Measurements from ENCODE around the gene PIAS4.
"Not testable (repeated sequence)": the region's sequence is repeated elsewhere in the genome, so short reads cannot be mapped to it uniquely, and the experiment has no call there.

The PIAS4 gene

GRCh38 chr19:4007021-4007835, at the start of gene PIAS4:
TSS of gene PIAS4 (plus strand) at chr19:4007736. CDS start at chr19:4007761, 25 bp downstream.
- peak; percentile 98 for DNase-seq

DNA sequence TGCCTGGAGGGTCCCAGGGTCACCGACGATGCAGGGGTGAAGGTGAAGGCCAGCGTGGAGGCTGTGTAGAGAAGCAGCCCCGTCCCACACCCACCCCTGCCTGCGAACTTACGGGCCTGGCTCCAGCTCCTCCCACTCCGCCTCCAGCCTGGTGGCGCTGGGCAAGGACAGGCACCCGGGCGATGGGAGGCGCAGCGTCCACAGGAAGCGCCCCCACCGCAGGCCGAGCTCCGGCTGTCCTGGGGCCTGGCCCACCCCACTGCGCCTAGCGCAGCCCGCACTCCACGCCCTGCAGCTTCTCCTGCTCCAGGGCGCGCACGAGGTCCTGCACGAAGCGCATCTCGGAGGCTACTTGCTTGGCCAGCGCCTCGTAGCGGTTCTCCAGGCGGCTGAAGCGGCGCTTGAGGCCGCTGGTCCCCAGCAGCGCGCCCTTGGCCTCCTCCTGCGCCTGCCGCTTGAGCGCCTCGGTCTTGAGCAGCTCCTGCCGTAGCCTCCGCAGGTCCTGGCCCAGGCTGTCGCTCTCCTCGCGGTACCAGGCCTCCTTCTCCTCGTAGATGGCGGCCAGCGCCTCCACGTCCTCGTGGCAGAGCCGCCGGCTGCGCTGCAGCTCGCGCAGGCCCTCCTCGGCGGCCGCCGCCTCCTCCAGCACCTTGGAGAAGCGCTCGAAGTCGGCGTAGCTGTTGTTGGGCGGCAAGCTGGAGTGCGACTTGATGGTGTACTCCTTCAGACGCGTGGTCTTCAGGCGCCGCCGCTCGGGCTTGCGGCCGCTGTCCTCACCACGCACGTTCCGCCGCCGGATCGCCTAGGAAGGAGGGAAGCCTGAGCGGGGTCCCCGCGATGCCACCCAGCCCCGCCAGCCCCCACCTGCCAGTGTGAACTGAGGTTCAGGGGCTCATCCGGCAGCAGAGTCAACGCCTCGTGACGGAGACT, 48.4 kb upstream of the PIAS4 start:
- no peak for DNase-seq

- DNase-seq = no peak
These were observed 47.8 kb upstream of the PIAS4 start for GRCh38 chr19:3959766-3960131.

DNA sequence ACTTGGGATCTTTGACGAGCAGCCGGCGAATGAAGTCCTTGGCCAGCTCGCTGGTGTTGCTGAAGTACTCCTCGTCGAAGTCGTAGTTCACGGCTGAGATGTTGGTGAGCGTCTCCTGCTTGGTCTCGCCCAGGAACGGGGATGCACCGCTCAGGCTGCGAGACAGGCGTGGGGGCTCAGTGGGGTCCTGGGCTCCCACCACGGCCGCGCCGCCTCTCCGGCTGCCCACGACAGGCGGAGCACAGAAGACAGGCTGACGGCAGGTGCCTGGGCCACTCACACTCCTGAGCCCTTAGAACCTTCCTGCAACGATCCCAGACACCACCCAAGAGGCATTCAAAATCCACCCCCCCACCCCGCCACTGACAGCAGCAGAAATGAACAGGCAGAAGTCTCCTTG, 46.5 kb upstream of the PIAS4 start:
- no peak for DNase-seq

- no peak for DNase-seq
These were observed 43.9 kb upstream of the PIAS4 start for GRCh38 chr19:3963458-3964255.

- no peak for DNase-seq
These were observed 43.0 kb upstream of the PIAS4 start for GRCh38 chr19:3964256-3965194.

DNA sequence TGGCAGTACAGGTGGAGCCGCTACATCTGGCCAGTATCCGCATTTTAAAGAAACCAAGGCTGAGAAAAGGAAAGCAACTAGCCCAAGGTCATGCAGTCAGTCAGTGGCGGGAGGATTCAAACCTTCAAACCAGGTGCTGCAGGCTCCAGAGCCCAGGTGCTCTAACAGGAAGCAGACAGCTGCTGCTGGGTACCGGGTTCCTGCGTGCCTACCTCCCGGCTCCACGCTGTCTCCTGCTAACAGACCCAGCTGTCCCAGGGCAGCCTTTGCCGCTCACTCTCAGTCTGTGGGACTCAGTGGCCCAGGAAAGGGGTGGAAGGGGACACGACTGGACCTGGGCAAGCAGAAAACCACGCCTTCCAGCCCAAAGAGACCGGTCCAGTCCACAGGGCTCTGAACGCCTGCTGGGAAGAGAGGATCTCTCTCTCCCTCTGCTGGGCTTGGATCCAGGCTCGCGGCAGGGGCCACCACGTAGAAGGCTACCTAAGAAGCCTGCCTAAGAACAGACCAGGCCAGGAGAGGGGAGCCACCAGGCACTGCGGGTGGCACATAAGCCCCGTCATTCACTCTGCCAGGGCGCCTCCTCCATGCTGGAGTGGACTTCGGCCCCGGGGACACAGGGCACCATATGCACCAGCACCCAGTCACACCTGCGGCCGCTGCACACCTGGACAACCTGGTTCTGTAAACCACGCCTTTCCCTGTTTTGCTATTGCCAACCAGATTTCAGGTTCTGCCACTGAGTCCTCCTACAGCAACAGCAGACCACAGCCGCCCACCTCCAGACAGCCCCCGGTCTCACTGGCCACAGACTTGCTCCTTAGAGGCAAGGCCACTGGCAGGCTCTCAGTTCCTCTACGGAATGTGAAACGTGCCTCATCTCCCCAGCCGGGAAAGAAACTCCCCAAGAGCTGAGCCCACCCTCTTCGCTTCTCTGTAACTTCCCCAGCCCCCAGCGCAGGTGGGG, 41.2 kb upstream of the PIAS4 start:
- peak; percentile 31 for DNase-seq

- DNase-seq = not testable (repeated sequence)
These were observed 39.6 kb upstream of the PIAS4 start for GRCh38 chr19:3967983-3968382.

GRCh38 chr19:3968556-3969434, 38.7 kb upstream of the PIAS4 start:
- no peak for DNase-seq

GRCh38 chr19:3969435-3970312, 37.9 kb upstream of the PIAS4 start:
- no peak for DNase-seq

DNA sequence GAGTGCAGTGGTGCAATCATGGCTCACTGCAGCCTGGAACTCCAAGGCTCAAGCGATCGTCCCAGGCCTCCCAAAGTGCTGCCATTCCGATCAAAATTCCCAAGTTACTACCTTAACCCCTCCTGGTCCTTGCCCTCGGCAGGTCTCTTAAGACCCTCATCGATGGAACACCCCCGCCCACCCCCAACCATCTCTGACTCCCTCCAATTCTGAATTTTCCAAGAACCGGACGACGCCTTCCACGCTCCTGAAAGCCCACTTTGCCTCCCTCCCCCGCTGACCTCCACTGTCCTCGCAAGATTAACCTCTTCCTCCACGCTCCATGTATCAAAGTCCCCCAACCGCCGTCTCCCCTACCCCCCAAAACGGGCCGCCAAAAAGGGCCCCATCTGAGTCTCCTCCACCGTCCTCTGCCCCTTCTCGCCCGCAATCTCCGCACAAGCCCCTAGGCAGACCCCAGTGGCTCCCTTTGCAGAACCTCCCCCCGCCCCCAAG, 37.2 kb upstream of the PIAS4 start:
- DNase-seq = no peak

DNA sequence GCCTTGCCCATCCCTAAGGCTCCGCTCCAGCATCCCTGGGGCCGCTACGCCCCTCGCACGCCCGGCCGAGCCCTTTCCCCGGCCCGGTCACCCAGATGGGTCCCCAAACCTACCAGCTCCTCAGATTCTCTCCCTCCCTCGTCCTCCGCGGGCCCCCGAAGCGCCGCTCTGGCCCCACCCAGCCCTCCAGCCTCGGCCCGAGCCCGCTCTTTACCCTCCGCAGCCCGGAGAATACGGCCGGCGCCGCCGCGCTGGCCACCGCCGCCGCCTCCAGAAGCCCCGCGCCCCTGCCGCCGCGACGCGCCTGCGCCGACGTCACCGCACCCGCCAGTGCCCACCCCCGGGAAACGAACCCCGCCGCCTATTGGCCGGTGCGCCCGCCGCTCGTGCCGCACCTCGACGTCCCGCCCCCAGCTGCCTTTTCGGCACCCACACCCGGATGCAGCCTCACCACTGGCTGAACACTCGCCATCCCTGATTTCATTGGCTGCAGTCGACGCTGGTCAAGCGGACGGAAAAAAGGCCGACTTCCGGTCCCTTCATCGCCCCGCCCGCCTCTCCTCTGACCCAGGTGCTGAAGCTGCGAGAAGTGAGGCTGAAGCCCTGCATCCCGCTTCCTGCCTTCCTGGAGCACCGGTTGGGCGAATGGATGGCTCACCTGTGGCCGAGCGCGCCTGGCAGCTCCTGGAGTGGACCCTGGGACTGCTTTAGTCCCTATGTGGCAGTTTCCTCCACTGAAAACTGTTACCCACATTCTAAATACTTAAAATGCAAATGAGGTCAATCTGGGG, 36.5 kb upstream of the PIAS4 start, which contains the start of gene DAPK3:
Gene DAPK3, minus strand, starts transcription at position 292 of the 791 bp plus-strand sequence. CDS start 1,364 bp downstream, outside the sequence.
- peak; percentile 97 for DNase-seq

GRCh38 chr19:3975144-3975543, 32.4 kb upstream of the PIAS4 start:
- DNase-seq = no peak

DNA sequence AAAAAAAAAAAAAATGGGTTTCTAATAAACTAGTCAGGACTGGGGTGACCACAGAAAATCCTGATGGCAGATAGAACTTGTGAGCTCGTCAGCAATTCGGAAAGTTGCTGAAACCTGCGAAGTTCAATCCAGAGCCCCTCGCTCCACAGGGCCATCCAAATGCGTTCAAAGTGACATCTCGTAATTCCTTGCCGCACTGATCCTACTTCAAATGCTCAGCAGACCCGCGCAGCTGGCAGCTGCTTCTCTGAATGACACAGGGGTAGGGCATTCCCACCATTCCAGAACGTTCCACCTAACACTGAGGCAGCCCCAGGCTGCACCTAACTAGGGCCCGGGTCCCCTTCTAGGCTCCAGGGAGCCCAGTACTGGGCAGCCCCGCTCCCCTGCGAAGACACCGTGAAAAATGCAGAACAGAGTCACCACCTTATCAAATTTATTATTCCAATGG, 31.9 kb upstream of the PIAS4 start:
- no peak for DNase-seq

DNA sequence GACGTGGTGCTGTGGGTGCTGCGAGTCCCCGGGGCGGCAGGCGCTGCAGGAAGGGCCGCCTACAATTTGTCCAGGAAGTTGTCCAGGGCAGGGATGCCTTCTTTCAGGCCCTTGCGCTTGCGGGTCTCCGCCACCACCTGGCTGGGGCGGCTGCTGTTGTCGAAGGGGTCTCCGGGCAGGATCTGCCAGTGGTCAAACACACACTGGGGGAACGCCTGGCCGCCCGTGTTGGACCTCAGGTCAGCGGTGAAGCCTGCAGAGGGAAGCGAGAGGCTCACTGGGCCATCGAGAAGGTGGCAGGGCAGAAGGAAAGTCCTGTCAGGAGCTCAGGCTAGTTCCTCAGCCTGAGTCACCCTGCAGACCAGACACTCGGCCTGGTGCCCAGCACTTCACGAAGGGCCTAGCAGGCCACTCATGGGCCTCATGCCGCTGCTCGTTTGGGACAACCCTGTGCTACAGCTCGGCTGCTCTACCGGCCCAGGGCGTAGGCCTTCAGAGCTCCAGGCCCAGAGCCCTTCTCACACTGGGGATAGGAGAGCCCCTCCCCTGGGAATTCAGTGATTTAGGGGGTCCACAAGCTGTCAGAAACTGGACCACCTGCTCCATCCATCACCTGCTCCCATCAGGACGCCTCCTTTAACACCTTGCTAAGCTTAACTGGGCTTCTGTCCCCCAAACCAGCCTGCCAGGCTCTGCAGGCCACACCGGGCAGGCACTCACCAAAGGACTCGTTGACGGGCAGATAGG, 30.9 kb upstream of the PIAS4 start:
- no peak for DNase-seq

Data from NCI-H2171 treated with DMSO at 0.1 percent for 48 hours (cell line).